CD14-positive monocyte (primary cell): ENCODE measurements around the gene CCDC86. TPM values are rescaled to one million over a fixed set of nuclear protein-coding genes. Genes with fewer than 3 reads are reported as not detected.

Experiments
- DNase-seq, 3 donors: peaks; one replicate each; pipeline ENCODE4 v3.0.0-alpha.2; 2011 to 2022
- H2AFZ ChIP-seq: 2 replicates; pipeline ENCODE4 v1.6.0; 2012; ENCODE audit warnings: mild to moderate bottlenecking, low read depth, low read length, inconsistent platforms; ENCODE audit not compliant: insufficient read depth, poor library complexity, severe bottlenecking
- H3K27ac ChIP-seq, 2 donors: 1 replicate in 1 of 2; 2 replicates in 1 of 2; pipeline ENCODE4 v1.5.1; 2012 to 2013; ENCODE audit warnings: low read length in 2 of 2, control low read depth in 1 of 2, inconsistent platforms in 1 of 2, low read depth in 1 of 2, mild to moderate bottlenecking in 1 of 2
- H3K27me3 ChIP-seq, 2 donors: one replicate each; pipeline versions ENCODE4 v1.6.0 to v1.6.1; 2011 to 2013; ENCODE audit warnings: low read length in 2 of 2; ENCODE audit not compliant: control insufficient read depth in 2 of 2, insufficient read depth in 2 of 2
- H3K36me3 ChIP-seq, 2 donors: replicated peaks in 1 of 2; 1 replicate in 1 of 2; 2 replicates in 1 of 2; pipeline versions ENCODE4 v1.5.1 to v1.6.1; 2012 to 2013; ENCODE audit warnings: low read length in 2 of 2, control low read depth in 1 of 2, inconsistent platforms in 1 of 2, mild to moderate bottlenecking in 1 of 2; ENCODE audit not compliant: insufficient read depth in 2 of 2, control insufficient read depth in 1 of 2
- H3K4me1 ChIP-seq, 2 donors: 1 replicate in 1 of 2; 2 replicates in 1 of 2; pipeline versions ENCODE4 v1.5.1 to v1.6.1; 2012 to 2013; ENCODE audit warnings: low read length in 2 of 2, control low read depth in 1 of 2, inconsistent platforms in 1 of 2, mild to moderate bottlenecking in 1 of 2, moderate library complexity in 1 of 2; ENCODE audit not compliant: insufficient read depth in 2 of 2, control insufficient read depth in 1 of 2
- H3K4me2 ChIP-seq: replicated peaks from 2 replicates; pipeline ENCODE3; 2012; ENCODE audit warnings: low read length, moderate library complexity, mild to moderate bottlenecking; ENCODE audit not compliant: poor library complexity, severe bottlenecking; ENCODE audit errors: extremely low read depth
- H3K4me3 ChIP-seq, 3 experiments: fragments of 200-600 bp in 1 of 3; sonication (generic) in 1 of 3; replicated peaks in 1 of 3; 1 replicate in 2 of 3; 2 replicates in 1 of 3; pipeline ENCODE4 v1.5.1; 2011 to 2013; ENCODE audit warnings: low read length in 3 of 3, mild to moderate bottlenecking in 3 of 3, control low read depth in 2 of 3, low read depth in 2 of 3, inconsistent platforms in 1 of 3, moderate library complexity in 1 of 3
- H3K79me2 ChIP-seq: 2 replicates; pipeline ENCODE4 v1.6.0; 2012; ENCODE audit warnings: mild to moderate bottlenecking, control low read depth, inconsistent platforms, low read length, moderate library complexity; ENCODE audit not compliant: insufficient read depth
- H3K9ac ChIP-seq: 2 replicates; pipeline ENCODE4 v1.6.0; 2017; ENCODE audit warnings: low read length, mild to moderate bottlenecking; ENCODE audit not compliant: insufficient read depth, poor library complexity, severe bottlenecking
- H3K9me3 ChIP-seq, 2 donors: replicated peaks in 1 of 2; 1 replicate in 1 of 2; 2 replicates in 1 of 2; pipeline versions ENCODE4 v1.5.1 to v1.6.1; 2012 to 2013; ENCODE audit warnings: low read length in 2 of 2, control low read depth in 1 of 2; ENCODE audit not compliant: control insufficient read depth in 1 of 2, insufficient read depth in 1 of 2
- H4K20me1 ChIP-seq: 2 replicates; pipeline ENCODE4 v1.6.0; 2012; ENCODE audit warnings: mild to moderate bottlenecking, low read length, control low read depth, moderate library complexity; ENCODE audit not compliant: insufficient read depth
- H3K27ac Mint-ChIP-seq, 7 donors: one replicate each; pipeline ENCODE4 v1.8.0; 2020; ENCODE audit warnings: mild to moderate bottlenecking in 7 of 7, mixed read lengths in 7 of 7, moderate library complexity in 6 of 7, inconsistent platforms in 2 of 7
- H3K27me3 Mint-ChIP-seq, 3 donors: one replicate each; pipeline ENCODE4 v1.8.0; 2021 to 2022; ENCODE audit warnings: low read depth in 3 of 3, mild to moderate bottlenecking in 3 of 3, mixed read lengths in 3 of 3, moderate library complexity in 3 of 3, inconsistent platforms in 1 of 3
- H3K36me3 Mint-ChIP-seq, 2 donors: one replicate each; pipeline ENCODE4 v1.8.0; 2020; ENCODE audit warnings: mixed read lengths in 2 of 2, inconsistent platforms in 1 of 2, mild to moderate bottlenecking in 1 of 2
- H3K4me1 Mint-ChIP-seq: one replicate; pipeline ENCODE4 v1.8.0; 2020; ENCODE audit warnings: mild to moderate bottlenecking, mixed read lengths
- H3K4me3 Mint-ChIP-seq, 2 donors: one replicate each; pipeline ENCODE4 v1.8.0; 2020; ENCODE audit warnings: mild to moderate bottlenecking in 2 of 2, mixed read lengths in 2 of 2, moderate library complexity in 1 of 2
- H3K9me3 Mint-ChIP-seq, 7 donors: one replicate each; pipeline ENCODE4 v1.8.0; 2020 to 2022; ENCODE audit warnings: mixed read lengths in 7 of 7, mild to moderate bottlenecking in 6 of 7, moderate library complexity in 6 of 7, inconsistent platforms in 2 of 7
- WGBS: methylation state at CpG from one replicate; pipeline ENCODE4 v1.1.5; 2013; ENCODE audit warnings: missing lambda C conversion rate; ENCODE audit not compliant: insufficient coverage; 5-methylcytosine and 5-hydroxymethylcytosine counted together
- intact Hi-C, 2 donors: fragments of 100-400 bp; cut with micrococcal nuclease; formaldehyde crosslinking; loops; one replicate each; pipeline versions ENCODE4 v1.15.0 to v1.15.1; 2023
- polyA plus RNA-seq, 3 donors: library from polyadenylated mRNA; depleted of rRNA in 1 of 3; unstranded in 2 of 3; stranded (reverse) in 1 of 3; fragments of 300-500 nt in 2 of 3; fragments of >200 nt in 1 of 3; fragmentation: Illumina TruSeq in 2 of 3; gene quantifications; 1 replicate in 2 of 3; 2 replicates in 1 of 3; pipeline ENCODE4 v1.2.3, GENCODE V29; 2012 to 2021
- TF ChIP-seq, protein P1 (sequence below): fragments of 200-600 bp; IDR thresholded peaks from one replicate; pipeline ENCODE4 v1.8.0; 2022; ENCODE audit warnings: antibody characterized with exemption, mild to moderate bottlenecking

CCDC86 gene
- polyA plus RNA-seq, 3 donors: 7.2 to 10.2 (median 8.3) TPM

GRCh38 chr11:60830478-60831142 lies 11.3 kb upstream of the CCDC86 start:
- Histone ChIP-seq H3K4me1 (peaks cover 17 to 22% of the 10 kb centered on the region in 2 donors), H3K9me3 (no peaks in the 10 kb centered on the region), H2AFZ (no peak overlapping the region), H3K9ac (no peak overlapping the region), H4K20me1 (no peaks in the 10 kb centered on the region), H3K4me3 (no peak overlapping the region), H3K4me2 (no peak overlapping the region), H3K27me3 (peaks cover 0 to 2% of the 10 kb centered on the region in 2 donors), H3K79me2 (no peaks in the 10 kb centered on the region), H3K27ac (no peak overlapping the region), H3K36me3 (no peaks in the 10 kb centered on the region)
- no peak overlapping the region for H3K4me3 Mint-ChIP-seq
- H3K27me3 Mint-ChIP-seq: peaks cover 2 to 5% (median 3%) of the 10 kb centered on the region in 3 donors
- H3K4me1 Mint-ChIP-seq: peaks cover 21% of the 10 kb centered on the region
- peak overlapping the region in 2 of 7 donors; percentile 65 to 80 for H3K27ac Mint-ChIP-seq
- peak in 1 of 3 donors; percentile 75 for DNase-seq
- 21% methylated on average over 8 of the region's 10 CpGs for WGBS
- H3K36me3 Mint-ChIP-seq: no peaks in the 10 kb centered on the region
- peaks cover 0 to 3% (median 0%) of the 10 kb centered on the region in 7 donors for H3K9me3 Mint-ChIP-seq
- intact Hi-C loops: loop anchor here (1.0 to 10.0 kb wide), 4 partner anchors 57 to 304 kb away; no protein-coding TSS in a partner anchor
- TF ChIP-seq, protein P1, sequence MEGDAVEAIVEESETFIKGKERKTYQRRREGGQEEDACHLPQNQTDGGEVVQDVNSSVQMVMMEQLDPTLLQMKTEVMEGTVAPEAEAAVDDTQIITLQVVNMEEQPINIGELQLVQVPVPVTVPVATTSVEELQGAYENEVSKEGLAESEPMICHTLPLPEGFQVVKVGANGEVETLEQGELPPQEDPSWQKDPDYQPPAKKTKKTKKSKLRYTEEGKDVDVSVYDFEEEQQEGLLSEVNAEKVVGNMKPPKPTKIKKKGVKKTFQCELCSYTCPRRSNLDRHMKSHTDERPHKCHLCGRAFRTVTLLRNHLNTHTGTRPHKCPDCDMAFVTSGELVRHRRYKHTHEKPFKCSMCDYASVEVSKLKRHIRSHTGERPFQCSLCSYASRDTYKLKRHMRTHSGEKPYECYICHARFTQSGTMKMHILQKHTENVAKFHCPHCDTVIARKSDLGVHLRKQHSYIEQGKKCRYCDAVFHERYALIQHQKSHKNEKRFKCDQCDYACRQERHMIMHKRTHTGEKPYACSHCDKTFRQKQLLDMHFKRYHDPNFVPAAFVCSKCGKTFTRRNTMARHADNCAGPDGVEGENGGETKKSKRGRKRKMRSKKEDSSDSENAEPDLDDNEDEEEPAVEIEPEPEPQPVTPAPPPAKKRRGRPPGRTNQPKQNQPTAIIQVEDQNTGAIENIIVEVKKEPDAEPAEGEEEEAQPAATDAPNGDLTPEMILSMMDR: no peak

DNA sequence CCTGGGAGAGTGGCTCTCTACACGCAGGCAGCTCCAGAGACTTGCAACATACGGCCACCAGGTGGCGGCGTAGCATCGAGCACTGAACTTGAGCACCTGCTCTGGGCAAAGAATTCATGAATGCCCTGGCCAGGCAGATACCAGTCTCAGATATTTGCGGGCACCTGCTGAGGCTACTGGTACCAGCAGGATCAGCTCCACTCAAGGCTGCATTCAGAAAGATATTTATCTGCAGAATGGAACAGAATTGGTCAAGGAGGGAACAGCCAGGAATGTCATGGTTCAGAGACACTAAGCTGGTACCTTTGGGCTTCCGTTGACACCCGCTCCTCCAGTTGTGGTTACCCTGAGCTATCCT lies 10.8 kb upstream of the CCDC86 start:
- TF ChIP-seq, protein P1: peak; percentile 91
- Histone ChIP-seq H3K9me3 (no peaks in the 10 kb centered on the region), H3K27me3 (peaks cover 0 to 2% of the 10 kb centered on the region in 2 donors), H3K36me3 (no peaks in the 10 kb centered on the region), H3K9ac (no peak overlapping the region), H3K27ac (no peak overlapping the region), H4K20me1 (no peaks in the 10 kb centered on the region), H3K4me1 (peaks cover 23 to 27% of the 10 kb centered on the region in 2 donors), H3K4me2 (no peak overlapping the region), H3K79me2 (no peaks in the 10 kb centered on the region), H3K4me3 (no peak overlapping the region), H2AFZ (no peak overlapping the region)
- peak; percentile 68 to 79 (median 75) for DNase-seq
- Mint-ChIP-seq H3K4me3 (no peak overlapping the region), H3K27me3 (peaks cover 2 to 5% (median 3%) of the 10 kb centered on the region in 3 donors), H3K9me3 (peaks cover 0 to 3% (median 0%) of the 10 kb centered on the region in 7 donors), H3K4me1 (peaks cover 26% of the 10 kb centered on the region), H3K36me3 (no peaks in the 10 kb centered on the region), H3K27ac (peak overlapping the region in 1 of 7 donors; percentile 65)
- intact Hi-C loops: loop anchor here (1.0 to 10.0 kb wide), 4 partner anchors 56 to 304 kb away; no protein-coding TSS in a partner anchor
- WGBS: 25% methylated on average over 8 of the region's 8 CpGs
